Measurements from ENCODE around the gene PLCH1.

- TF ChIP-seq SUZ12 (IDR thresholded peaks at IDR 0.05) (no peak), PKNOX1 (IDR thresholded peaks at IDR 0.05) (no peak), FOXM1 (IDR thresholded peaks at IDR 0.05; ENCODE audit: borderline replicate concordance) (no peak), ARNT (IDR thresholded peaks at IDR 0.05) (no peak), BHLHE40 (IDR thresholded peaks at IDR 0.05; ENCODE audit: borderline replicate concordance) (no peak), CTBP1 (IDR thresholded peaks at IDR 0.05; ENCODE audit: borderline replicate concordance) (no peak)
Measured at GRCh38 chr3:155329513-155330048, 415.3 kb downstream of the PLCH1 start.
